Trophoblast cell (in vitro differentiated cells and primary cell): Measurements from ENCODE around the gene ZBED1.

Experiments
- DNase-seq, 2 donors: peaks; one replicate each; pipeline ENCODE4 v3.0.0-alpha.2; 2016
- H2AFZ ChIP-seq: 2 replicates; pipeline ENCODE4 v1.6.1; 2013; ENCODE audit warnings: low read length, moderate library complexity, mild to moderate bottlenecking; ENCODE audit not compliant: insufficient read depth, poor library complexity
- H2AK5ac ChIP-seq: 2 replicates; pipeline ENCODE4 v1.6.1; 2013; ENCODE audit warnings: mild to moderate bottlenecking, low read length
- H2BK120ac ChIP-seq: 2 replicates; pipeline ENCODE4 v1.6.1; 2013; ENCODE audit warnings: low read length, mild to moderate bottlenecking, moderate library complexity; ENCODE audit not compliant: insufficient read depth, poor library complexity
- H2BK12ac ChIP-seq: 2 replicates; pipeline ENCODE4 v1.6.1; 2013; ENCODE audit warnings: mild to moderate bottlenecking, low read length, moderate library complexity
- H2BK5ac ChIP-seq: 2 replicates; pipeline ENCODE4 v1.6.1; 2013; ENCODE audit warnings: low read length, low read depth, moderate library complexity, mild to moderate bottlenecking; ENCODE audit not compliant: poor library complexity
- H3K14ac ChIP-seq: 2 replicates; pipeline ENCODE4 v1.6.1; 2013; ENCODE audit warnings: mild to moderate bottlenecking, low read length
- H3K18ac ChIP-seq: 2 replicates; pipeline ENCODE4 v1.6.1; 2013; ENCODE audit warnings: mild to moderate bottlenecking, low read length
- H3K23ac ChIP-seq: 2 replicates; pipeline ENCODE4 v1.6.1; 2013; ENCODE audit warnings: low read length
- H3K27ac ChIP-seq: 2 replicates; pipeline ENCODE4 v1.5.1; 2013; ENCODE audit warnings: low read depth, mild to moderate bottlenecking, inconsistent platforms, low read length, moderate library complexity
- H3K27me3 ChIP-seq: 2 replicates; pipeline ENCODE4 v1.6.1; 2013; ENCODE audit warnings: inconsistent platforms, mild to moderate bottlenecking, low read length, moderate library complexity; ENCODE audit not compliant: insufficient read depth
- H3K36me3 ChIP-seq, 2 experiments: 1 replicate in 1 of 2; 2 replicates in 1 of 2; pipeline ENCODE4 v1.6.1; 2013; ENCODE audit warnings: low read length in 2 of 2, mild to moderate bottlenecking in 2 of 2, moderate library complexity in 1 of 2; ENCODE audit not compliant: insufficient read depth in 2 of 2, control insufficient read depth in 1 of 2
- H3K4ac ChIP-seq: 2 replicates; pipeline ENCODE4 v1.6.1; 2013; ENCODE audit warnings: low read depth, mild to moderate bottlenecking, low read length, moderate library complexity
- H3K4me1 ChIP-seq, 2 experiments: 1 replicate in 1 of 2; 2 replicates in 1 of 2; pipeline ENCODE4 v1.6.1; 2013; ENCODE audit warnings: low read length in 2 of 2, mild to moderate bottlenecking in 2 of 2, moderate library complexity in 1 of 2; ENCODE audit not compliant: insufficient read depth in 2 of 2, control insufficient read depth in 1 of 2
- H3K4me2 ChIP-seq: 2 replicates; pipeline ENCODE4 v1.6.1; 2013; ENCODE audit warnings: inconsistent platforms, mild to moderate bottlenecking, low read length, moderate library complexity
- H3K4me3 ChIP-seq: 2 replicates; pipeline ENCODE4 v1.5.1; 2013; ENCODE audit warnings: mild to moderate bottlenecking, low read depth, low read length, inconsistent platforms
- H3K79me1 ChIP-seq: one replicate; pipeline ENCODE4 v1.6.1; 2013; ENCODE audit warnings: low read length
- H3K79me2 ChIP-seq: 2 replicates; pipeline ENCODE4 v1.6.1; 2013; ENCODE audit warnings: low read length, mild to moderate bottlenecking; ENCODE audit not compliant: control insufficient read depth, insufficient read depth, poor library complexity
- H3K9ac ChIP-seq: 2 replicates; pipeline ENCODE4 v1.6.1; 2013; ENCODE audit warnings: mild to moderate bottlenecking, low read length
- H3K9me3 ChIP-seq: 2 replicates; pipeline ENCODE4 v1.6.1; 2013; ENCODE audit warnings: low read depth, mild to moderate bottlenecking, control low read depth, inconsistent platforms, low read length; ENCODE audit not compliant: insufficient read depth
- H4K12ac ChIP-seq: 2 replicates; pipeline ENCODE4 v1.6.1; 2013; ENCODE audit warnings: low read depth, mild to moderate bottlenecking, low read length, moderate library complexity
- H4K8ac ChIP-seq: 2 replicates; pipeline ENCODE4 v1.6.1; 2013; ENCODE audit warnings: low read depth, mild to moderate bottlenecking, low read length, moderate library complexity
- H4K91ac ChIP-seq: one replicate; pipeline ENCODE4 v1.6.1; 2013; ENCODE audit warnings: low read depth, mild to moderate bottlenecking, low read length, moderate library complexity
- WGBS: extraction: QIAGEN DNeasy Blood & Tissue Kit; methylation state at CpG from one replicate; pipeline ENCODE4 v1.1.7; 2013; ENCODE audit warnings: missing lambda C conversion rate; ENCODE audit not compliant: insufficient read length, insufficient coverage; ENCODE audit errors: extremely low coverage; 5-methylcytosine and 5-hydroxymethylcytosine counted together

ZBED1 gene

DNA sequence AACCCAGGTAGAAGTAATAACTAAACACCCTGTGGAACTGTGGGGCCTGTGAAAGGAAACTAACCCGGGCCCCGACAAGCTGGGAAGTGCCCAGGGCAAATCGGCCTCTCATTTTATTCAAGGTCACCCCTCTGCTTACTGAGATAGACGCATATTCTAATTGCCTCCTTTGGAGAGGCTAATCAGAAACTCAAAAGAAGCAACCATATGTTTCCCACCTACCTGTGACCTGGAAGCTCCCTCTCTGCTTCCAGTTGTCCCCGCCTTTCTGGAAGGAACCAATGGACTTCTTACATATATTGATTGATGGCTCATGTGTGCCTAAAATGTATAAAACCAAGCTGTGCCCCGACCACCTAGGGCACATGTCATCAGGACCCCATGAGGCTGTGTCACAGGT is 23.1 kb upstream of the ZBED1 start:
- Histone ChIP-seq H3K18ac (no peak overlapping the region), H2AK5ac (no peak overlapping the region), H2AFZ (no peak overlapping the region), H3K79me2 (no peaks in the 10 kb centered on the region), H3K36me3 (no peaks in the 10 kb centered on the region), H3K9me3 (no peaks in the 10 kb centered on the region), H4K8ac (no peak overlapping the region), H3K27ac (no peak overlapping the region), H4K12ac (no peak overlapping the region), H4K91ac (no peak overlapping the region), H3K27me3 (no peaks in the 10 kb centered on the region), H3K23ac (no peak overlapping the region), H3K79me1 (no peaks in the 10 kb centered on the region), H2BK12ac (no peak overlapping the region), H3K4me1 (no peaks in the 10 kb centered on the region), H3K4ac (no peak overlapping the region), H3K4me3 (no peak overlapping the region), H2BK120ac (no peak overlapping the region), H3K4me2 (no peak overlapping the region), H3K14ac (no peak overlapping the region), H3K9ac (no peak overlapping the region), H2BK5ac (no peak overlapping the region)
- no CpG with 5 or more reads among the region's 6 CpGs for WGBS
- DNase-seq: no peak

DNA sequence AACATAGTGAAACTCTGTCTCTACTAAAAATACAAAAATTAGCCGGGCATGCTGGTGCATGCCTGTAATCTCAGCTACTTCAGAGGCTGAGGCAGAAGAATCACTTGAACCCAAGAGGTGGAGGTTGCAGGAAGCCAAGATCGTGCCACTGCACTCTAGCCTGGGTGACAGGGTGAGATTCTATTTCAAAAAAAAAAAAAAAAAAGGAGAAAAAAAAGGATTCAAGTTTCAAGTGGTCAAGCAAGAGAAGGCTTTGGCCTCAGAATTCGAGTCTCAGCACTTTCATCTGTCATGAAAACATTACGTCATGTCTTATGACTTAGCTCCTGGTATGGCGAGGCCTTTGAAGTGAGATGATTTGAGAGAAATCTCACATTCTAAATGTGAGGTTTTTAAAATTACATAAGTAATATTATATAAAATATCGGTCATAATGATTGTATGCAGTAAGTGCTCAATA is 21.2 kb upstream of the ZBED1 start:
- H3K18ac ChIP-seq: no peak overlapping the region
- H2AK5ac ChIP-seq: no peak overlapping the region
- H2BK12ac ChIP-seq: no peak overlapping the region
- H4K8ac ChIP-seq: no peak overlapping the region
- H3K14ac ChIP-seq: no peak overlapping the region
- no CpG with 5 or more reads among the region's 6 CpGs for WGBS
- no peaks in the 10 kb centered on the region for H3K4me1 ChIP-seq
- no peak overlapping the region for H4K12ac ChIP-seq
- no peak overlapping the region for H2BK5ac ChIP-seq
- H3K9me3 ChIP-seq: no peaks in the 10 kb centered on the region
- no peak overlapping the region for H3K4ac ChIP-seq
- no peak overlapping the region for H3K9ac ChIP-seq
- no peak overlapping the region for H3K4me3 ChIP-seq
- H3K79me1 ChIP-seq: no peaks in the 10 kb centered on the region
- no peaks in the 10 kb centered on the region for H3K27me3 ChIP-seq
- H3K4me2 ChIP-seq: no peak overlapping the region
- H3K27ac ChIP-seq: no peak overlapping the region
- DNase-seq: peak in 1 of 2 donors; percentile 28
- no peak overlapping the region for H2BK120ac ChIP-seq
- H4K91ac ChIP-seq: no peak overlapping the region
- no peak overlapping the region for H3K23ac ChIP-seq
- H2AFZ ChIP-seq: no peak overlapping the region
- no peaks in the 10 kb centered on the region for H3K79me2 ChIP-seq
- H3K36me3 ChIP-seq: no peaks in the 10 kb centered on the region

DNA sequence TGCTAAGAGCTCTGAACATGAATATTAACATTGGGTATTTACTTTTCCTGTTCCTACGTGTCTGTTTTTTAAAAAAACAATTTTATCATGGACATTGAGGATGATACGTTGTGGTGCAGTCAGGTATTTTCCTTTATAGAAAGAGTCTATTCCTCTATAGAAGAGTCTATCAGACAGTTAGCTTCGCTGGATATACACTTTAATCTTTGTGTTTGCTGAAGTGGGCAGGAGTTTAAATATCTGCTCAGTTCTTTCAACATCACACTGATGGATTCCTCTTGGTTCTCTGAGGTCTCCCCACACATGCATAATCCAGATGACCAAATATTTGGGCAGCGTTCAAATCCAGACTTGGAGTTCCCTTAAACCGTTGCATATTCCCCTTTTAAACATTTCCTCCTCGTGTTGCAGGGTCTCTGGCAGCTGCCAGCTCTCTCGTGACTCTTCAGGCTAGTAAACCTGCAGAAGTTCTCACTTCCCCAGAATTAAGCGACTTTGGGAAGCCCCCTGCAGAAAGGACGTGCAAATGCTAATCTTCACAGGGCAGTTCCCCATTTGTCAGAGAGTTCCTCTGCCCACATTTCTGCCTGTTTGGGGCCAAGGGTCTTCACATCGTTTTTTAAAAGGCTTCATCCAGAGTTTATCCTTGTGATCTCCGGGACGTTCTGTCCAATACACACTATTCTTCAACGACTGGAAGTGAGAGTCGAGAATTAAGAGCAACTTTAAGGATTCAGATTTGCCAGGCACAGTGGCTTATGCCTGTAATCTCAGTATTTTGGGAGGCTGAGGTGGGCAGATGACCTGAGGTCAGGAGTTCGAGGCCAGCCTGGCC is 20.5 kb upstream of the ZBED1 start:
- Histone ChIP-seq H3K9ac (no peak overlapping the region), H3K79me1 (no peaks in the 10 kb centered on the region), H3K14ac (no peak overlapping the region), H2AFZ (no peak overlapping the region), H3K4me2 (no peak overlapping the region), H2AK5ac (no peak overlapping the region), H3K4me3 (no peak overlapping the region), H4K8ac (no peak overlapping the region), H2BK5ac (no peak overlapping the region), H3K79me2 (no peaks in the 10 kb centered on the region), H3K9me3 (no peaks in the 10 kb centered on the region), H4K91ac (no peak overlapping the region), H4K12ac (no peak overlapping the region), H3K27ac (no peak overlapping the region), H3K18ac (no peak overlapping the region), H3K4ac (no peak overlapping the region), H3K27me3 (no peaks in the 10 kb centered on the region), H3K23ac (no peak overlapping the region), H3K4me1 (no peaks in the 10 kb centered on the region), H3K36me3 (no peaks in the 10 kb centered on the region), H2BK12ac (no peak overlapping the region), H2BK120ac (no peak overlapping the region)
- WGBS: no CpG with 5 or more reads among the region's 15 CpGs
- DNase-seq: peak; percentile 18 to 50

DNA sequence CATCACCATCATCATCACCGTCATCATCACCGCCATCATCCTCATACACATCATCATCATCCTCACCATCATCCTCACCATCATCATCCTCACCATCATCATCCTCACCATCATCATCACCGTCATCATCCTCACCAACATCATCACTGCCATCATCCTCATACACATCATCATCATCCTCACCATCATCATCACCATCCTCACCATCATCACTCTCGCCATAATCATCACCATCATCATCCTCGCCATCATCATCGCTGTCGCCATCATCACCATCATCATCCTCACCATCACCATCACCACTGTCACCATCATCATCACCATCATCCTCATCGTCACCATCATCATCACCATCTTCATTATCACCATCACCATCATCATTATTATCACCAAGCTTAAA is 19.8 kb upstream of the ZBED1 start:
- DNase-seq: no peak
- Histone ChIP-seq H3K79me2 (no peaks in the 10 kb centered on the region), H3K79me1 (no peaks in the 10 kb centered on the region), H3K4me2 (no peak overlapping the region), H4K91ac (no peak overlapping the region), H2BK5ac (no peak overlapping the region), H3K4me3 (no peak overlapping the region), H2AFZ (no peak overlapping the region), H3K27me3 (no peaks in the 10 kb centered on the region), H3K36me3 (no peaks in the 10 kb centered on the region), H4K8ac (no peak overlapping the region), H2BK12ac (no peak overlapping the region), H3K4ac (no peak overlapping the region), H2BK120ac (no peak overlapping the region), H3K27ac (no peak overlapping the region), H3K14ac (no peak overlapping the region), H4K12ac (no peak overlapping the region), H3K9ac (no peak overlapping the region), H3K9me3 (no peaks in the 10 kb centered on the region), H3K4me1 (no peaks in the 10 kb centered on the region), H3K23ac (no peak overlapping the region), H2AK5ac (no peak overlapping the region), H3K18ac (no peak overlapping the region)
- WGBS: 100% methylated on average over 6 of the region's 8 CpGs
